ENCODE measurements around the gene RERE.

- TF ChIP-seq POLR2A (IDR thresholded peaks at IDR 0.05; ENCODE audit: low read depth, low read length) = no peak
- no peak for TF ChIP-seq TAF1 (IDR thresholded peaks at IDR 0.05; ENCODE audit: borderline replicate concordance, low read depth, low read length)
- TF ChIP-seq POLR2AphosphoS5 (IDR thresholded peaks at IDR 0.05; ENCODE audit: low read depth, low read length) = no peak
Observed at GRCh38 chr1:8671306-8671917, 146.0 kb downstream of the RERE start.
